GM08714 (cell line): ENCODE data around the gene ATOH1.
A peak's percentile ranks its signal among the peaks of the same experiment; 100 is the strongest.

Source experiments
- H3K4me3 ChIP-seq: fragments of 200-500 bp; sonication (Bioruptor generic); 2 replicates; pipeline ENCODE4 v1.5.1; 2014; ENCODE audit warnings: mild to moderate bottlenecking, low read length, inconsistent platforms
- ZNF274 ChIP-seq: IDR thresholded peaks from 2 replicates; pipeline ENCODE4 v1.6.1; 2012; ENCODE audit warnings: mild to moderate bottlenecking, low read depth, low read length

The ATOH1 gene

GRCh38 chr4:93828332-93828994 lies at the start of gene ATOH1:
Gene ATOH1, plus strand, starts transcription at chr4:93828753. Its CDS starts 174 bp downstream, at chr4:93828927.
- peak within 1 kb of the TSS; percentile 17; the same call in 1 of the 2 replicates for H3K4me3 ChIP-seq
- no peak for TF ChIP-seq ZNF274

GRCh38 chr4:93779228-93779627 lies 49.3 kb upstream of the ATOH1 start:
- TF ChIP-seq ZNF274 = no peak
- no peak overlapping the region for H3K4me3 ChIP-seq

GRCh38 chr4:93780080-93780479 lies 48.5 kb upstream of the ATOH1 start:
- TF ChIP-seq ZNF274 = no peak
- H3K4me3 ChIP-seq = no peak overlapping the region

GRCh38 chr4:93781198-93781597 lies 47.4 kb upstream of the ATOH1 start:
- no peak for TF ChIP-seq ZNF274
- no peak overlapping the region for H3K4me3 ChIP-seq

GRCh38 chr4:93786149-93786548 lies 42.4 kb upstream of the ATOH1 start:
- TF ChIP-seq ZNF274 = no peak
- no peak overlapping the region for H3K4me3 ChIP-seq

- H3K4me3 ChIP-seq = no peak overlapping the region
- TF ChIP-seq ZNF274 = no peak
These were observed 39.8 kb upstream of the ATOH1 start for GRCh38 chr4:93788712-93789111.

- no peak overlapping the region for H3K4me3 ChIP-seq
- TF ChIP-seq ZNF274 = no peak
These were observed 36.9 kb upstream of the ATOH1 start for GRCh38 chr4:93791570-93792195.

GRCh38 chr4:93802045-93802444 lies 26.5 kb upstream of the ATOH1 start:
- no peak for TF ChIP-seq ZNF274
- no peak overlapping the region for H3K4me3 ChIP-seq

- TF ChIP-seq ZNF274 = no peak
- H3K4me3 ChIP-seq = no peak overlapping the region
These were observed 18.8 kb upstream of the ATOH1 start for GRCh38 chr4:93809773-93810172.

GRCh38 chr4:93810340-93810992 lies 18.1 kb upstream of the ATOH1 start:
- TF ChIP-seq ZNF274 = no peak
- H3K4me3 ChIP-seq = no peak overlapping the region

- no peak for TF ChIP-seq ZNF274
- no peak overlapping the region for H3K4me3 ChIP-seq
These were observed 15.5 kb upstream of the ATOH1 start for GRCh38 chr4:93813092-93813491.

- no peak for TF ChIP-seq ZNF274
- H3K4me3 ChIP-seq = no peak overlapping the region
These were observed 14.4 kb upstream of the ATOH1 start for GRCh38 chr4:93814141-93814540.

- no peak overlapping the region for H3K4me3 ChIP-seq
- no peak for TF ChIP-seq ZNF274
These were observed 13.8 kb upstream of the ATOH1 start for GRCh38 chr4:93814722-93815121.

- no peak for TF ChIP-seq ZNF274
- no peak overlapping the region for H3K4me3 ChIP-seq
These were observed 2.9 kb upstream of the ATOH1 start for GRCh38 chr4:93825551-93826216.
